Measurements from ENCODE around the gene NPW.

DNA sequence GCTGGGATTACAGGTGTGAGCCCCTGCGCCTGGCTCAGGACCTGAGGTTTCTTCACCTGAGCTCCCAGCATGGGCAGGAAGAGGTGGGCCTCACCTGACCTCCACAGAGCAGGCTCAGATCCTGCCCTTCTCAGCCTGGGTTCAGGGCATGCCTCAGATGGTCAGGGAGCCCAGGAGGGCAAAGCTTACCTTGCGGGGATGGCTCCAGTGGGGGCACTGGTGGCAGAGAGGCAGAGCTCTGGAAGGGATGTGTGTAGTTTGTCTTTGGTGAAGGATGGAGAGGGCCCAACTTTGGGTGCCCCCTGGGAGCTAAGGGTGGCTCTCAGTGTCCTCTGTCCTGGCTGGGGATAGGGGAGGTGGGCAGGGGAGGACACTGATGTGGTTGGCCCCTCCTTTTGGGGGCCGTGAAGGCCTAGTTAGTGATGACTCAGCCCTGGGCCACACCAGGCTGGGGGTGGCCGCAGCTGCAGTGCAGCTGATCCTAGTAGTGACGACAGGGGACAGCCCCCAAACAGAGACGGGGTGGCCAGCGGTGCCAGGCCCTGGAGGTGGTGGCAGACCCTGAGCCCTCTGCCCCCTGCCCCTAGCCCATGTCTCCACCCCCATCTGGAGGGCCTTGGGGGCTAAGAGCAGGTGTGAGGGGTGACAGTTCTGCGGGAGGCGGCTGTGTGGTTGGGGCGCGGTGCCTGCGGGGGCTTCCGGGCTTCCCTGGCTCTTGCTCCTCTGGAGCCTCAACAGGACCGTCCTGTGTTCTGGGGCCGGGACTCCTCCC lies 12.9 kb downstream of the NPW start:
- TF ChIP-seq POLR2A (IDR thresholded peaks at IDR 0.05) (no peak), CTCF (IDR thresholded peaks at IDR 0.05) (no peak)

All from heart left ventricle (tissue), 13 donors.